Stimulated activated effector memory CD8-positive, alpha-beta T cell treated with anti-CD3 and anti-CD28 coated beads, Interleukin-12 subunit alpha, Interleukin-12 subunit beta, amount 100 ng/mL, for 72 hours (primary cell): ENCODE data around the gene ETV5.
A peak's percentile ranks its signal among the peaks of the same experiment; 100 is the strongest.
"Not testable (repeated sequence)": the region's sequence is repeated elsewhere in the genome, so short reads cannot be mapped to it uniquely, and the experiment has no call there.

Source experiments
- ATAC-seq: fragments of 150-1000 bp; cut with Tn5 transposase; 2 replicates; pipeline ENCODE4 v1.10.0; 2021
- DNase-seq, 2 donors: peaks; one replicate each; pipeline ENCODE4 v3.0.0; 2021 to 2022; ENCODE audit warnings: low spot score in 2 of 2
- H3K27ac Mint-ChIP-seq: one replicate; pipeline ENCODE4 v1.8.0; 2022; ENCODE audit warnings: mild to moderate bottlenecking, mixed read lengths
- H3K36me3 Mint-ChIP-seq: one replicate; pipeline ENCODE4 v1.8.0; 2022; ENCODE audit warnings: mild to moderate bottlenecking, mixed read lengths
- H3K4me1 Mint-ChIP-seq: one replicate; pipeline ENCODE4 v1.8.0; 2022; ENCODE audit warnings: mixed read lengths
- H3K4me3 Mint-ChIP-seq: one replicate; pipeline ENCODE4 v1.8.0; 2022; ENCODE audit warnings: mild to moderate bottlenecking, mixed read lengths
- H3K9me3 Mint-ChIP-seq: one replicate; pipeline ENCODE4 v1.8.0; 2022; ENCODE audit warnings: mixed read lengths

ETV5 gene

GRCh38 chr3:186044968-186045367, 63.9 kb downstream of the ETV5 start:
- Mint-ChIP-seq H3K4me3 (no peak overlapping the region), H3K9me3 (no peaks in the 10 kb centered on the region), H3K27ac (no peak overlapping the region), H3K4me1 (no peaks in the 10 kb centered on the region), H3K36me3 (no peaks in the 10 kb centered on the region)
- DNase-seq (no peak), ATAC-seq (no peak)

- ATAC-seq (no peak), DNase-seq (no peak)
- H3K27ac Mint-ChIP-seq: no peak overlapping the region
- H3K4me1 Mint-ChIP-seq: no peaks in the 10 kb centered on the region
- no peaks in the 10 kb centered on the region for H3K9me3 Mint-ChIP-seq
- no peaks in the 10 kb centered on the region for H3K36me3 Mint-ChIP-seq
- no peak overlapping the region for H3K4me3 Mint-ChIP-seq
These were observed 64.5 kb downstream of the ETV5 start for GRCh38 chr3:186044427-186044826.

- Mint-ChIP-seq H3K36me3 (no peaks in the 10 kb centered on the region), H3K4me3 (no peak overlapping the region), H3K4me1 (no peaks in the 10 kb centered on the region), H3K27ac (no peak overlapping the region), H3K9me3 (peaks cover 5% of the 10 kb centered on the region)
- ATAC-seq: no peak
- no peak for DNase-seq
These were observed 66.2 kb downstream of the ETV5 start for GRCh38 chr3:186042521-186043202.

GRCh38 chr3:186042036-186042435, 66.9 kb downstream of the ETV5 start:
- no peak for DNase-seq
- peaks cover 5% of the 10 kb centered on the region for H3K9me3 Mint-ChIP-seq
- no peaks in the 10 kb centered on the region for H3K4me1 Mint-ChIP-seq
- no peak for ATAC-seq
- no peak overlapping the region for H3K4me3 Mint-ChIP-seq
- H3K36me3 Mint-ChIP-seq: no peaks in the 10 kb centered on the region
- no peak overlapping the region for H3K27ac Mint-ChIP-seq

GRCh38 chr3:186038360-186038759, 70.5 kb downstream of the ETV5 start:
- Mint-ChIP-seq H3K9me3 (peaks cover 5% of the 10 kb centered on the region), H3K4me1 (no peaks in the 10 kb centered on the region), H3K4me3 (no peak overlapping the region), H3K36me3 (no peaks in the 10 kb centered on the region), H3K27ac (no peak overlapping the region)
- ATAC-seq (no peak), DNase-seq (no peak)

GRCh38 chr3:186035277-186035676, 73.6 kb downstream of the ETV5 start:
- Mint-ChIP-seq H3K9me3 (peaks cover 5% of the 10 kb centered on the region), H3K4me1 (no peaks in the 10 kb centered on the region), H3K4me3 (no peak overlapping the region), H3K27ac (no peak overlapping the region), H3K36me3 (no peaks in the 10 kb centered on the region)
- ATAC-seq (no peak), DNase-seq (no peak)

GRCh38 chr3:186032321-186032720, 76.6 kb downstream of the ETV5 start:
- no peaks in the 10 kb centered on the region for H3K36me3 Mint-ChIP-seq
- ATAC-seq (no peak), DNase-seq (no peak)
- no peak overlapping the region for H3K27ac Mint-ChIP-seq
- no peaks in the 10 kb centered on the region for H3K9me3 Mint-ChIP-seq
- H3K4me3 Mint-ChIP-seq: no peak overlapping the region
- no peaks in the 10 kb centered on the region for H3K4me1 Mint-ChIP-seq

GRCh38 chr3:186025993-186026392, 82.9 kb downstream of the ETV5 start:
- not testable (repeated sequence) for H3K27ac Mint-ChIP-seq, H3K9me3 Mint-ChIP-seq, ATAC-seq, DNase-seq, H3K4me3 Mint-ChIP-seq, H3K4me1 Mint-ChIP-seq, H3K36me3 Mint-ChIP-seq

GRCh38 chr3:186025161-186025560, 83.7 kb downstream of the ETV5 start:
- peak; percentile 100 for ATAC-seq
- Mint-ChIP-seq H3K36me3 (no peaks in the 10 kb centered on the region), H3K9me3 (no peaks in the 10 kb centered on the region), H3K27ac (no peak overlapping the region), H3K4me1 (peaks cover 6% of the 10 kb centered on the region), H3K4me3 (no peak overlapping the region)
- DNase-seq: peak; percentile 32 to 75

GRCh38 chr3:186024210-186024609, 84.7 kb downstream of the ETV5 start:
- H3K36me3 Mint-ChIP-seq: no peaks in the 10 kb centered on the region
- ATAC-seq (no peak), DNase-seq (no peak)
- H3K4me1 Mint-ChIP-seq: peaks cover 6% of the 10 kb centered on the region
- no peak overlapping the region for H3K4me3 Mint-ChIP-seq
- no peak overlapping the region for H3K27ac Mint-ChIP-seq
- H3K9me3 Mint-ChIP-seq: no peaks in the 10 kb centered on the region

- no peaks in the 10 kb centered on the region for H3K9me3 Mint-ChIP-seq
- H3K27ac Mint-ChIP-seq: no peak overlapping the region
- no peaks in the 10 kb centered on the region for H3K36me3 Mint-ChIP-seq
- ATAC-seq (no peak), DNase-seq (no peak)
- no peak overlapping the region for H3K4me3 Mint-ChIP-seq
- H3K4me1 Mint-ChIP-seq: peaks cover 6% of the 10 kb centered on the region
These were observed 86.0 kb downstream of the ETV5 start for GRCh38 chr3:186022931-186023330.

GRCh38 chr3:186021673-186022362, 87.1 kb downstream of the ETV5 start:
- Mint-ChIP-seq H3K9me3 (no peaks in the 10 kb centered on the region), H3K36me3 (no peaks in the 10 kb centered on the region), H3K27ac (no peak overlapping the region), H3K4me1 (peaks cover 6% of the 10 kb centered on the region), H3K4me3 (no peak overlapping the region)
- no peak for DNase-seq
- ATAC-seq: no peak

GRCh38 chr3:186021250-186021649, 87.6 kb downstream of the ETV5 start:
- not testable (repeated sequence) for DNase-seq, H3K4me3 Mint-ChIP-seq, H3K27ac Mint-ChIP-seq, H3K9me3 Mint-ChIP-seq, H3K4me1 Mint-ChIP-seq, H3K36me3 Mint-ChIP-seq, ATAC-seq

- H3K36me3 Mint-ChIP-seq, H3K4me3 Mint-ChIP-seq: not testable (repeated sequence)
These were observed 89.6 kb downstream of the ETV5 start for GRCh38 chr3:186019288-186019687.

GRCh38 chr3:186014866-186015265, 94.0 kb downstream of the ETV5 start:
- Mint-ChIP-seq H3K4me1 (no peaks in the 10 kb centered on the region), H3K27ac (no peak overlapping the region), H3K36me3 (no peaks in the 10 kb centered on the region), H3K9me3 (no peaks in the 10 kb centered on the region), H3K4me3 (no peak overlapping the region)
- no peak for ATAC-seq
- no peak for DNase-seq

More at GRCh38 chr3:186019288-186019687, 89.6 kb downstream of the ETV5 start:
- not testable (repeated sequence) for ATAC-seq, H3K27ac Mint-ChIP-seq, H3K9me3 Mint-ChIP-seq, H3K4me1 Mint-ChIP-seq, DNase-seq

GRCh38 chr3:186013312-186013711, 95.6 kb downstream of the ETV5 start:
- Mint-ChIP-seq H3K9me3 (no peaks in the 10 kb centered on the region), H3K36me3 (no peaks in the 10 kb centered on the region), H3K27ac (no peak overlapping the region), H3K4me3 (no peak overlapping the region), H3K4me1 (no peaks in the 10 kb centered on the region)
- DNase-seq (no peak), ATAC-seq (no peak)
